ENCODE measurements around the gene SMIM38. TPM values are rescaled to one million over a fixed set of nuclear protein-coding genes. Genes with fewer than 3 reads are reported as not detected.

Gene SMIM38
- polyA plus RNA-seq, 1 experiment, result 0.09 TPM

GRCh38 chr11:69171476-69172240, 15.9 kb downstream of the SMIM38 start:
- Histone ChIP-seq H3K27ac (ENCODE audit: low read depth, low read length) (no peak overlapping the region), H3K27me3 (ENCODE audit: control insufficient read depth, insufficient read depth, low read length) (no peaks in the 10 kb centered on the region), H3K4me3 (ENCODE audit: low read depth, low read length) (no peak overlapping the region), H3K9me3 (ENCODE audit: control insufficient read depth, insufficient read depth, low read length) (peaks cover 20% of the 10 kb centered on the region)
- CTCF ChIA-PET, result no interaction called here
- POLR2A ChIA-PET, result no interaction called here
- TF ChIP-seq CTCF (IDR thresholded peaks at IDR 0.05; ENCODE audit: low read depth, low read length), result no peak
- DNase-seq (ENCODE audit: low read depth, low spot score), result no peak

DNA sequence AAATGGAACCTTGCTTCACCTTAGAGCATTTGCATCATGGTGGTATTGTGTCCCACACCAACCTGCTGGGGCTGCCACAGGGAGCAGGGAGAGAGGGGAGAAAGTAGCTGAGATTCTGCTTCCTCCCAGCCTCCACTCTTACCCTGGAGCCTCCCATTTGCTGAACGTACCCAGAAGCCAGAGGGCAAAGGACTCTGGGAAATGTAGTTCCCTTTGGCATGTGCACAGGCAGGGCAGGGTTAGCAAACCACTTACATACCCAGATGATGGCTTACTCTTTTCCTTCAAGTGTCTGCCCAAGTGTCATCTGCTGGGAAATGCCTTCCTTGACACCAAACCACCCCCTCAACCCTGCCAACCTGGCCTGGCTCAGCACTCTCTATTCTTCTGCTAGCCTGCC, 16.9 kb downstream of the SMIM38 start:
- ChIA-PET POLR2A (no interaction called here), CTCF (no interaction called here)
- Histone ChIP-seq H3K9me3 (ENCODE audit: control insufficient read depth, insufficient read depth, low read length) (peaks cover 20% of the 10 kb centered on the region), H3K27me3 (ENCODE audit: control insufficient read depth, insufficient read depth, low read length) (no peaks in the 10 kb centered on the region), H3K4me3 (ENCODE audit: low read depth, low read length) (no peak overlapping the region), H3K27ac (ENCODE audit: low read depth, low read length) (no peak overlapping the region)
- TF ChIP-seq CTCF (IDR thresholded peaks at IDR 0.05; ENCODE audit: low read depth, low read length), result no peak
- no peak for DNase-seq (ENCODE audit: low read depth, low spot score)

DNA sequence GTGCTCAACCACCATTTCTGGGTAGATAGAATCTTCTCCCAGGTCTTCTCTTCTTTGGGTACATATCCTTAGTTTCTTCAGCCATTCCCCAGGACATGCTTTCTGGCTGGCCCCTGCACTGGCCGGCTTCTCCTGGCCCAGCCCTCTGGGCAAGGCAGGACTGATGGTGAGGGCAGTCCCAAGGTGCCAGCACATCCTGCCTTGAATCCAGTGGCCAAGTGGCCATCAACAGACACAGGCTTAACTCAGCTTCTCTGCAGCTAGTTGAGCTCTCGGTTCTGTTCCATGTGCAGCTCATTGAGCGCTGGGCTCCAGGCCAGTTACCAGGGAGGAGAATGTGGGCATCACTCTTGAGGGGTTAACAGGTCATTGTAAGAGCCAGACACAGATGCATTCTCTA, 17.6 kb downstream of the SMIM38 start:
- no peaks in the 10 kb centered on the region for H3K27me3 ChIP-seq (ENCODE audit: control insufficient read depth, insufficient read depth, low read length)
- no peak for DNase-seq (ENCODE audit: low read depth, low spot score)
- POLR2A ChIA-PET, result no interaction called here

DNA sequence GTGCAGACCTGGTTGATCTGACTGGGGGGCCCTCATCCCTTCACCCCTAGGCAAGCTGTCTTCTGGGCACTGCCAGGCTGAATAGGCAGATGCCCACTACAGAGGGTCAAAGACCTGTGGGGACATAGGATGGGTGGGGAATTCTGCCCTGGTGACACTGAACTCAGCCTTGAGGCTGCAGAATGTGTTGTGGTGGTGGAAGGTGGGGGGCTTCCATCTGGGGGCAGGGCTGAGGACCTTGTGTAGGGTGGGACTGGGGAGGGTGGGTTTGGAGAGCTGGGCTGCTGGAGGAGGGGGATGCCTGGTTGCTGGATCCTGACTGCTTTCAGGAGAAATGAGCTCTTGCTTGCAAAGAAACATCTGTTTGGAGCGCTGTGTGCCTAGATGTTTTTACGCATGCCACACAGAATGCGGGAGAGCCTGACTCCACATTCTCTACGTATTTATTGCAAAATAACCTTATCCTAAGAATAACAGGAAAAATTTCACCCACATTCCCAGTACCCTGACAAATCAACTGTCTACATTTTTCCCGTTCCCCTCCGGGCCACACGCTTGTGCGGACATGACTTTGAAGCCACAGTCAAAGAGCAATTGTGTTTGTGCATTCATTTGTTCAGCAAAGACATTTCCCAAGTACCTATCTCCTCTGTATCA, 18.3 kb downstream of the SMIM38 start:
- Histone ChIP-seq H3K9me3 (ENCODE audit: control insufficient read depth, insufficient read depth, low read length) (peaks cover 19% of the 10 kb centered on the region), H3K27me3 (ENCODE audit: control insufficient read depth, insufficient read depth, low read length) (no peaks in the 10 kb centered on the region), H3K4me3 (ENCODE audit: low read depth, low read length) (no peak overlapping the region), H3K27ac (ENCODE audit: low read depth, low read length) (peak overlapping the region; percentile 22)
- CTCF ChIA-PET, result interaction anchor here (0.7 kb wide), 1 partner anchor 471 kb away, joined by 3 read pairs; no protein-coding TSS in a partner anchor
- POLR2A ChIA-PET, result no interaction called here
- peak; percentile 27 for DNase-seq (ENCODE audit: low read depth, low spot score)
- TF ChIP-seq CTCF (IDR thresholded peaks at IDR 0.05; ENCODE audit: low read depth, low read length), result no peak

More for the DNA sequence above, 17.6 kb downstream of the SMIM38 start:
- Histone ChIP-seq H3K27ac (ENCODE audit: low read depth, low read length) (no peak overlapping the region), H3K9me3 (ENCODE audit: control insufficient read depth, insufficient read depth, low read length) (peaks cover 20% of the 10 kb centered on the region), H3K4me3 (ENCODE audit: low read depth, low read length) (no peak overlapping the region)
- no peak for TF ChIP-seq CTCF (IDR thresholded peaks at IDR 0.05; ENCODE audit: low read depth, low read length)
- CTCF ChIA-PET, result no interaction called here

DNA sequence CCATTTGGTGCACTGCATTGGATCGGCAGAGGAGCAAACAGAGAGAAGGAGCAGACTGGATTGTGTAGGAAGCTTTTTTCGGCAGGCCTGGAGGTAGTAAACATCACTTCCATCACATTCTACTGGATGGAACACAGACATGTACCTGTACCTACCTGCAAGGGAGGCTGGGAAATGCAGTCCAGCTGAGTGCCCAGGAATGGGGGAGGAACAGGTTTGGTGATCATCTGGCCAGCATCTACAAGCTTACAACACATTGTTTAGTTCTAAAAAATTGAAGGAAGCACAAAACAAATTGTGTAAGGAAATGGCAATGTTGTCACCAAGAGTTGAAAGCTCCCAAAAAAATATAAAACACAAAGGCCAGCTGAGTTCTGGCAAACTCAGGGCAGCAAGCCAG, 19.1 kb downstream of the SMIM38 start:
- POLR2A ChIA-PET, result no interaction called here
- CTCF ChIA-PET, result no interaction called here

More for the DNA sequence above, 19.1 kb downstream of the SMIM38 start:
- H3K4me3 ChIP-seq (ENCODE audit: low read depth, low read length), result no peak overlapping the region
- DNase-seq (ENCODE audit: low read depth, low spot score), result no peak
- H3K27ac ChIP-seq (ENCODE audit: low read depth, low read length), result no peak overlapping the region
- no peak for TF ChIP-seq CTCF (IDR thresholded peaks at IDR 0.05; ENCODE audit: low read depth, low read length)
- peaks cover 2% of the 10 kb centered on the region for H3K27me3 ChIP-seq (ENCODE audit: control insufficient read depth, insufficient read depth, low read length)
- H3K9me3 ChIP-seq (ENCODE audit: control insufficient read depth, insufficient read depth, low read length), result peaks cover 16% of the 10 kb centered on the region

All from AG04450 (cell line).